ENCODE data around the gene CCDC195.

CCDC195 gene

DNA sequence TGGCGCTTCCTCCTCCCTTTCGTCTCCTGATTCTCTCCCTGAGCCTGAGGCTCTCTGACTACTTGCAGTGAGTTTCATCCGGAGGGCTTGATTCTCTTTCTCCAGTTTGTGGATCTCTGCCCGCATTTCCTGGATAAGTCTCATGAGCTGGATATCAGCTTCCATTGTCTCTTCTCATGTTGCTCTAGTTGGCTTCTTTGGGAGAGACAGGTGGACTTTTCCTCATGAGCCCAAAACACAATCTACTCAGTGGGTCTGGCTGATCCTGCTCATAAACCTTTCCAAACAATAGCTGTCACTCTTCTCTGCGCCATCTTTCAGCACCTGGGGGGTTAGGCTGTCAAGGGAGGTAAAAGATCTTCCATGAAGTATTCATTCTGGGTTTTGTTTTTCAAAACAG lies at the start of gene CCDC195:
Gene CCDC195 (minus strand): TSS at position 165 of the 400 bp plus-strand sequence. CDS start 0 bp downstream, at position 165.
- FAIRE-seq (no peak), DNase-seq (ENCODE audit: extremely low spot score, insufficient read length, low read depth) (no peak)

DNA sequence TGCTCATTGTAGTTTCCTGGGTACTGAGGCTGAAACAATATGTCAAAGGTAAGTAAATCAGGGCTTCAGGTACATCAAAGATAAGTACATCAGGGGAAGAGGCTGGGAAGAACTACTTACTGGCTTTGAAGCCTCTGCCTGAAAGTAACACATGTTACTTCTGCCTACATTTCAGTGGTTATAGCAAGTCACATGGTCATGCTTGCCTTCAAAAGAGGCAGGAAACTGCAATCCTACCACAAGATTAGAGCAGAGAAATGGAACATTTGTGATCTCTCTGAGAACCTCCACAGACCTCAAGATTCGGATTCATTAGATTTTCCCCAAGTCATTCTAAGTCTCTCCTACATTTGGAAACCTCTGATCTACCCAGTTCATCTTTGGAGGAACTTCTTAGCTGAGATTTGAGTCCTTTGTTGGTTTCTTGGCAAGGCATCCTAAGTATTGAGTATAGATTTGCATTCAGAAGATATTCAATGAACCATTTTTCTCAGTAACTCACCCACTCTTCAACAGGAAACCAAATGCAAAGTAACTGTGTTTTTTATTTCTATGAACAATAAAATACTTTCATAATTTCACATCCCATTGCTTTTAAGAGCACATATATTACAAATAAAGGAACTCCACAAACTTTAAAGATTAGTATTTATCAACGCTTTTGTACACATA lies 48.5 kb upstream of the CCDC195 start:
- FAIRE-seq = peak; percentile 39
- no peak for DNase-seq (ENCODE audit: extremely low spot score, insufficient read length, low read depth)

GRCh38 chr2:224757934-224758548 lies 41.9 kb upstream of the CCDC195 start:
- FAIRE-seq (no peak), DNase-seq (ENCODE audit: extremely low spot score, insufficient read length, low read depth) (no peak)

DNA sequence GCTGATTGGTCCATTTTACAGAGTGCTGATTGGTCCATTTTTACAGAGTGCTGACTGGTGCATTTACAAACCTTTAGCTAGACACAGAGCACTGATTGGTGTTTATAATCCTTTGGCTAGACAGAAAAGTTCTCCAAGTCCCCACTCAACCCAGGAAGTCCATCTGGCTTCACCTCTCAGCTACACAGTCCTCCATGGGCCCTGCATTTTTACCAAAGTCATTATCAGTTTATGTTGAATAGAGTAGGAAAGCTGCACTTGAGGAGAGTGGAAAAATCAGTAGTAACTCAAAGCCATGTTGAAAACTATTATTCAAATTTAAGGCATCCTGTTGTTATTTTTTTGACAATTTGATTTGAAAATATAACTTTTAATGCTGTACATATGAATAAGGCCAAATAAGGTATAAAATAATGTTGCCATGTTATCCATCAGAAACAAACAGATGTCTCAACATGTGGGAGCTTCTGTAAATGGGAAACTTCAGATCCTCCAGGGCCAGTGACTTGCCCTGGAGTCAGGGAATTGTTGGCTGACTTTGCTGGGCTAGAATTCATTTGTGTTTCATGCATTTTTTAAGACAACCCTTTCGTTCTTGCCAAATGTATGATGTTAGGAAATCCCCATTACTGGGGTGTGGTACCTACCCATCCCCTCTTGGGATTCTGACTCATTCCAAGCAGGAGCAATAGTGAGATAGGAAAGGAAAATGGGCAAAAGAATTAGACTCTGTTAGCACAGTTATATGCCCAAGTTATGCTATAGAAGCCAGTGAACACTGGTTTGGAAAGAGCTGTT lies 37.8 kb upstream of the CCDC195 start:
- DNase-seq (ENCODE audit: extremely low spot score, insufficient read length, low read depth) = no peak
- FAIRE-seq = no peak

DNA sequence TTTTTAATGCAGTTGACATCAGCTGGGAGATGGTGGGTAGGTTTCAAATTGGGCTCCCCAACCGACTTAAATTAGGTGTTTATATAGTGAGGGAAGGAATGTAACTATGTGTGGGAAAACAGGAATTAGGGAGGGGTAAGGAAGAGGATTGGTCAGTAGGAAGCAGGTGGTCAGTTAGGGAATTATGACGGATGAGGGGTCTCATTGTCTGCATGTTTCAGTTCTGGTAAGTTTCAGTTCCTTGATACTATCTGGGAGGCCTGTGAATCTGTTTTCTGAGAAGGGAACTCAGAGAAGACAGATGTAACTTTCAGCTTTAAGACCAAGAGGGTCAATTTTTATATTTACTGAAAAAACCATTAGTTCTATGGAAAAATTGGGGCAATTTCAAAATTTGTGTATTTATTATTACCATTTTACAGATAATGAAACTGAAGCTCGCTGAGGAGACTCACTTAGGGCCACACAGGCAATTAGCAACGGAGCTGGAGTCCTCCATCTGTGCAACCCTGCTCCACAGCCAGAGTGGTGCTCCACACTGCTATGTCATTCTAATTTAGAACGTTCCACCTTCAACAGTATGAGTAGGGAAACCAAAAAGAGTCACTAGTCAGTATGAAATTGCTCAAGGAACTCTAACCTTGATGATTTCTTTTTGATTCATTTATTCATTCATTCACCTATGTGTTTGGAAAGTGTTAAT lies 36.0 kb upstream of the CCDC195 start:
- FAIRE-seq (no peak), DNase-seq (ENCODE audit: extremely low spot score, insufficient read length, low read depth) (no peak)

GRCh38 chr2:224749136-224749535 lies 33.0 kb upstream of the CCDC195 start:
- FAIRE-seq = no peak
- no peak for DNase-seq (ENCODE audit: extremely low spot score, insufficient read length, low read depth)

DNA sequence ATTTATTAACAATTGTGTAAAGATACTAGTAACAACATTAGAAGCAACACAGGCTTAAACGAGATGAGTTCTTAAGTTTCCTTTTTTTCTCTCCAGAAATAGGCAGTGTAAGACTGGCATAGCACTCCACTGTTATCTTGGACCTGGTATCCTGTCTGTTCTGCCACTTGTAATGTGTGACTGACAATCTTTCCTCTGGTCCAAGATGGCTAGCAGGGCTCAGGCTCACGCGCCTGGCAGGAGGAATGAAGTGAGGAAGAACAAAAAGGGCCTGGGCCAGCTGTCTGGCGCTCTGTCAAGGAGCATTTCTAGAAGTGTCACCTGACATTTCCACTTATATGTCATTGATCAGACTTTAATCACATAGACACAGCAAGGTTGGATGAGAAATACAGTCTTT lies 31.6 kb upstream of the CCDC195 start:
- FAIRE-seq = no peak
- DNase-seq (ENCODE audit: extremely low spot score, insufficient read length, low read depth) = no peak

GRCh38 chr2:224736227-224736626 lies 20.1 kb upstream of the CCDC195 start:
- no peak for DNase-seq (ENCODE audit: extremely low spot score, insufficient read length, low read depth)

DNA sequence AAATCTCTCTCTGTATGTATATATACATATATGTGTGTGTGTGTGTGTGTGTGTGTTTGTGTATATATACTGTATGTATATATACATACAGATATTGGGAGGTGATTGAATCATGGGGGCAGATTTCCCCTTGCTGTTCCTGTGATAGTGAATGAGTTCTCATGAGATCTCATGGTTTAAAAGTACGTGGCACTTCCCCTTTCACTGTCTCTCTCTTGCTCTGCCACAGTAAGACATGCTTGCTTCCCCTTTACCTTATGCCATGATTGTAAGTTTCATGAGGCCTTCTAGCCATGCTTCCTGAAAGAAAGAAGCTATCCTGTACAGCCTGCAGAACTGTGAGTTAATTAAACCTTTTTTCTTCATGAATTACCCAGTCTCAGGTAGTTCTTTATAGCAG lies 18.8 kb upstream of the CCDC195 start:
- peak; percentile 21 for FAIRE-seq
- no peak for DNase-seq (ENCODE audit: extremely low spot score, insufficient read length, low read depth)

More at GRCh38 chr2:224736227-224736626, 20.1 kb upstream of the CCDC195 start:
- no peak for FAIRE-seq

- DNase-seq (ENCODE audit: extremely low spot score, insufficient read length, low read depth) (no peak), FAIRE-seq (no peak)
Measured at GRCh38 chr2:224731665-224732064, 15.5 kb upstream of the CCDC195 start.

DNA sequence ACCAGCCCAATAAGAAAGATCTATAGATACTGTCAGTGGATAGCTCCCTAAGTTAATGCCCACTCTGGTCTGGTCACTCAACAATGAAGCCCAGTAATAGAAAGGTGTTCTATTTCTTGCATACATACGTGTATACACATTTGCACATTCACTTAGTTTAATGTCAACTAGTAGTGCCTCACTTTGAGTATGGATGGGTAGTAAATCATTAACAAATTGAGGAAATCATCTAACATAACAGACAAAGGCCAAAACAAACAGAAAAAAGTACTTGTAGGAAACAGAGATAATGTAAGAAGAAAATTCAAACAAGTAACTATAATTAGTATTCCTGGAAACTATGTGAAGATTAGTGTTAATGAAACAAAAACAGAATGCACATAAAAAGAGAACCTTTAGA lies 13.3 kb upstream of the CCDC195 start:
- no peak for FAIRE-seq
- DNase-seq (ENCODE audit: extremely low spot score, insufficient read length, low read depth) = no peak

DNA sequence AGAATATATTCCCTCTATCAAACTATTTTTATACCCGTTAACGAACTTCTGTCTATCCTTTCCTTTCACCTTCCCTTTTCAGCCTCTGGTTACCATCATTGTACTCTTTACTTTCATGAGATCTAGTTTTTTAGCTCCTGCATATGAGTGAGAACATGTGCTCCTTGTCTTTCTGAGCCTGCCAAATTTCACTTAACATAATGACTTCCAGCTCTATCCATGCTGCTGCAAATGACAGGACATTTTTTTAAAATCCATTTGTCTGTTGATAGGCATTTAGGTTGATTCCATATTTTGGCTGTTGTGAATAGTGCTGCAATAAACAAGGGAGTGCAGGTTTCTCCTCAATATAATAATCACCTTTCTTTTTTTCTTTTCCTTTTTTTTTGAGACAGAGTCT lies 8.2 kb upstream of the CCDC195 start:
- no peak for FAIRE-seq
- no peak for DNase-seq (ENCODE audit: extremely low spot score, insufficient read length, low read depth)

GRCh38 chr2:224723586-224724217 lies 7.5 kb upstream of the CCDC195 start:
- no peak for FAIRE-seq
- no peak for DNase-seq (ENCODE audit: extremely low spot score, insufficient read length, low read depth)

GRCh38 chr2:224722770-224723169 lies 6.6 kb upstream of the CCDC195 start:
- DNase-seq (ENCODE audit: extremely low spot score, insufficient read length, low read depth) (no peak), FAIRE-seq (no peak)

- DNase-seq (ENCODE audit: extremely low spot score, insufficient read length, low read depth) (no peak), FAIRE-seq (no peak)
Measured at GRCh38 chr2:224722250-224722649, 6.1 kb upstream of the CCDC195 start.

DNA sequence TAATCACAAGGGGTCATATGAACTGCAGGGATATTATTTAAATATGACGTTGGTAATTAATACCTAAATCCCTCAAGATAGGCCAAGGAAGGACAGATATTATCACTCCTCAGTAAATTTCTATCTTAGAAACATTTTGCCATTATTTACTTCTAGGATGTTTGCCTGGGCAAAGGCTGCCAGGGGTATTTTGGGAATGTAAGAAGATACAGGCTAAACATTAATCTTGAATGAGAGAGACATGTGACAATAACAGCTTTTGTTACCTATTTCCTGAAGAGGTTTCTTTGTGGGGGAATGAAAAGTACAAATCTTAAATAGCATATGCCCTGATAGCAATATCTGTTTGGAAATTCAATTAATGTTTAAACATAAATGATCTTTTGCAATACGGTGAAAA lies 756 bp upstream of the CCDC195 start:
- DNase-seq (ENCODE audit: extremely low spot score, insufficient read length, low read depth) (no peak), FAIRE-seq (no peak)

GRCh38 chr2:224711859-224712665 lies 4.1 kb downstream of the CCDC195 start:
- FAIRE-seq = no peak
- DNase-seq (ENCODE audit: extremely low spot score, insufficient read length, low read depth) = no peak

- DNase-seq (ENCODE audit: extremely low spot score, insufficient read length, low read depth) = no peak
- FAIRE-seq = no peak
Measured at GRCh38 chr2:224711381-224711780, 4.8 kb downstream of the CCDC195 start.

- FAIRE-seq = no peak
- DNase-seq (ENCODE audit: extremely low spot score, insufficient read length, low read depth) = no peak
Measured at GRCh38 chr2:224709301-224709700, 6.9 kb downstream of the CCDC195 start.
